CD14-positive monocyte (primary cell): ENCODE measurements around the gene TRPV2. TPM values are rescaled to one million over a fixed set of nuclear protein-coding genes. Genes with fewer than 3 reads are reported as not detected.

Experiments
- DNase-seq, 3 donors: peaks; one replicate each; pipeline ENCODE4 v3.0.0-alpha.2; 2011 to 2022
- H2AFZ ChIP-seq: 2 replicates; pipeline ENCODE4 v1.6.0; 2012; ENCODE audit warnings: mild to moderate bottlenecking, low read depth, low read length, inconsistent platforms; ENCODE audit not compliant: insufficient read depth, poor library complexity, severe bottlenecking
- H3K27ac ChIP-seq, 2 donors: 1 replicate in 1 of 2; 2 replicates in 1 of 2; pipeline ENCODE4 v1.5.1; 2012 to 2013; ENCODE audit warnings: low read length in 2 of 2, control low read depth in 1 of 2, inconsistent platforms in 1 of 2, low read depth in 1 of 2, mild to moderate bottlenecking in 1 of 2
- H3K27me3 ChIP-seq, 2 donors: one replicate each; pipeline versions ENCODE4 v1.6.0 to v1.6.1; 2011 to 2013; ENCODE audit warnings: low read length in 2 of 2; ENCODE audit not compliant: control insufficient read depth in 2 of 2, insufficient read depth in 2 of 2
- H3K36me3 ChIP-seq, 2 donors: replicated peaks in 1 of 2; 1 replicate in 1 of 2; 2 replicates in 1 of 2; pipeline versions ENCODE4 v1.5.1 to v1.6.1; 2012 to 2013; ENCODE audit warnings: low read length in 2 of 2, control low read depth in 1 of 2, inconsistent platforms in 1 of 2, mild to moderate bottlenecking in 1 of 2; ENCODE audit not compliant: insufficient read depth in 2 of 2, control insufficient read depth in 1 of 2
- H3K4me1 ChIP-seq, 2 donors: 1 replicate in 1 of 2; 2 replicates in 1 of 2; pipeline versions ENCODE4 v1.5.1 to v1.6.1; 2012 to 2013; ENCODE audit warnings: low read length in 2 of 2, control low read depth in 1 of 2, inconsistent platforms in 1 of 2, mild to moderate bottlenecking in 1 of 2, moderate library complexity in 1 of 2; ENCODE audit not compliant: insufficient read depth in 2 of 2, control insufficient read depth in 1 of 2
- H3K4me2 ChIP-seq: replicated peaks from 2 replicates; pipeline ENCODE3; 2012; ENCODE audit warnings: low read length, moderate library complexity, mild to moderate bottlenecking; ENCODE audit not compliant: poor library complexity, severe bottlenecking; ENCODE audit errors: extremely low read depth
- H3K4me3 ChIP-seq, 3 experiments: fragments of 200-600 bp in 1 of 3; sonication (generic) in 1 of 3; replicated peaks in 1 of 3; 1 replicate in 2 of 3; 2 replicates in 1 of 3; pipeline ENCODE4 v1.5.1; 2011 to 2013; ENCODE audit warnings: low read length in 3 of 3, mild to moderate bottlenecking in 3 of 3, control low read depth in 2 of 3, low read depth in 2 of 3, inconsistent platforms in 1 of 3, moderate library complexity in 1 of 3
- H3K79me2 ChIP-seq: 2 replicates; pipeline ENCODE4 v1.6.0; 2012; ENCODE audit warnings: mild to moderate bottlenecking, control low read depth, inconsistent platforms, low read length, moderate library complexity; ENCODE audit not compliant: insufficient read depth
- H3K9ac ChIP-seq: 2 replicates; pipeline ENCODE4 v1.6.0; 2017; ENCODE audit warnings: low read length, mild to moderate bottlenecking; ENCODE audit not compliant: insufficient read depth, poor library complexity, severe bottlenecking
- H3K9me3 ChIP-seq, 2 donors: replicated peaks in 1 of 2; 1 replicate in 1 of 2; 2 replicates in 1 of 2; pipeline versions ENCODE4 v1.5.1 to v1.6.1; 2012 to 2013; ENCODE audit warnings: low read length in 2 of 2, control low read depth in 1 of 2; ENCODE audit not compliant: control insufficient read depth in 1 of 2, insufficient read depth in 1 of 2
- H4K20me1 ChIP-seq: 2 replicates; pipeline ENCODE4 v1.6.0; 2012; ENCODE audit warnings: mild to moderate bottlenecking, low read length, control low read depth, moderate library complexity; ENCODE audit not compliant: insufficient read depth
- H3K27ac Mint-ChIP-seq, 7 donors: one replicate each; pipeline ENCODE4 v1.8.0; 2020; ENCODE audit warnings: mild to moderate bottlenecking in 7 of 7, mixed read lengths in 7 of 7, moderate library complexity in 6 of 7, inconsistent platforms in 2 of 7
- H3K27me3 Mint-ChIP-seq, 3 donors: one replicate each; pipeline ENCODE4 v1.8.0; 2021 to 2022; ENCODE audit warnings: low read depth in 3 of 3, mild to moderate bottlenecking in 3 of 3, mixed read lengths in 3 of 3, moderate library complexity in 3 of 3, inconsistent platforms in 1 of 3
- H3K36me3 Mint-ChIP-seq, 2 donors: one replicate each; pipeline ENCODE4 v1.8.0; 2020; ENCODE audit warnings: mixed read lengths in 2 of 2, inconsistent platforms in 1 of 2, mild to moderate bottlenecking in 1 of 2
- H3K4me1 Mint-ChIP-seq: one replicate; pipeline ENCODE4 v1.8.0; 2020; ENCODE audit warnings: mild to moderate bottlenecking, mixed read lengths
- H3K4me3 Mint-ChIP-seq, 2 donors: one replicate each; pipeline ENCODE4 v1.8.0; 2020; ENCODE audit warnings: mild to moderate bottlenecking in 2 of 2, mixed read lengths in 2 of 2, moderate library complexity in 1 of 2
- H3K9me3 Mint-ChIP-seq, 7 donors: one replicate each; pipeline ENCODE4 v1.8.0; 2020 to 2022; ENCODE audit warnings: mixed read lengths in 7 of 7, mild to moderate bottlenecking in 6 of 7, moderate library complexity in 6 of 7, inconsistent platforms in 2 of 7
- WGBS: methylation state at CpG from one replicate; pipeline ENCODE4 v1.1.5; 2013; ENCODE audit warnings: missing lambda C conversion rate; ENCODE audit not compliant: insufficient coverage; 5-methylcytosine and 5-hydroxymethylcytosine counted together
- intact Hi-C, 2 donors: fragments of 100-400 bp; cut with micrococcal nuclease; formaldehyde crosslinking; loops; one replicate each; pipeline versions ENCODE4 v1.15.0 to v1.15.1; 2023
- polyA plus RNA-seq, 3 donors: library from polyadenylated mRNA; depleted of rRNA in 1 of 3; unstranded in 2 of 3; stranded (reverse) in 1 of 3; fragments of 300-500 nt in 2 of 3; fragments of >200 nt in 1 of 3; fragmentation: Illumina TruSeq in 2 of 3; gene quantifications; 1 replicate in 2 of 3; 2 replicates in 1 of 3; pipeline ENCODE4 v1.2.3, GENCODE V29; 2012 to 2021
- TF ChIP-seq, protein P1 (sequence below): fragments of 200-600 bp; IDR thresholded peaks from one replicate; pipeline ENCODE4 v1.8.0; 2022; ENCODE audit warnings: antibody characterized with exemption, mild to moderate bottlenecking

Gene TRPV2
- polyA plus RNA-seq, 3 donors, result 51.4 to 66.3 (median 58.2) TPM

DNA sequence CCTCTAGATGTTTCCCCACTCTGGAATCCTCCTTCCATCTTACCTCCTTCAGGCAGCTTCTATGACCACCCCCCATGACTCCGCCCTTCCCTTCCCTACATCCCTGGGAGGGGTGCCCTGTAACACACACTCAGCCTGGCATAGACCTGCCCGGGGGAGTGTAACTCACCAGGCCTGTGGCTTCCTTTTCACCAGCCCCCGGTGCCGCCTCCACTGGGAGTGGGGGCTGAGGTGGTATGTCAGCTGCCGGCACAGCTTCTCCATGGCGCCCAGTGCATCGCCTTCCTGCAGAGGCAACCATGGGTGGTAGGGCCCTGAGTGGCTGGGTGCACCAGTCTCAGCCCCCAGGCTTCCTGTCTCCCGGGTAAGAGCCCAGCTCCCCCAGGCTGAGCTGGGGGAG lies 32.3 kb downstream of the TRPV2 start:
- Histone ChIP-seq H3K79me2 (peaks cover 15% of the 10 kb centered on the region), H3K36me3 (peaks cover 44 to 64% of the 10 kb centered on the region in 2 donors), H3K27me3 (no peaks in the 10 kb centered on the region), H3K9ac (no peak overlapping the region), H4K20me1 (peaks cover 20% of the 10 kb centered on the region), H3K4me3 (no peak overlapping the region), H3K4me1 (peaks cover 0 to 2% of the 10 kb centered on the region in 2 donors), H3K4me2 (no peak overlapping the region), H3K9me3 (no peaks in the 10 kb centered on the region), H3K27ac (no peak overlapping the region), H2AFZ (no peak overlapping the region)
- peak overlapping the region in 2 of 7 donors; percentile 37 to 59 for H3K27ac Mint-ChIP-seq
- DNase-seq, result no peak
- peaks cover 44 to 61% of the 10 kb centered on the region in 2 donors for H3K36me3 Mint-ChIP-seq
- no peaks in the 10 kb centered on the region for H3K9me3 Mint-ChIP-seq
- no peak overlapping the region for H3K4me3 Mint-ChIP-seq
- intact Hi-C loops, result no loop called here
- H3K27me3 Mint-ChIP-seq, result peaks cover 0 to 1% (median 0%) of the 10 kb centered on the region in 3 donors
- peaks cover 4% of the 10 kb centered on the region for H3K4me1 Mint-ChIP-seq
- TF ChIP-seq, protein P1, sequence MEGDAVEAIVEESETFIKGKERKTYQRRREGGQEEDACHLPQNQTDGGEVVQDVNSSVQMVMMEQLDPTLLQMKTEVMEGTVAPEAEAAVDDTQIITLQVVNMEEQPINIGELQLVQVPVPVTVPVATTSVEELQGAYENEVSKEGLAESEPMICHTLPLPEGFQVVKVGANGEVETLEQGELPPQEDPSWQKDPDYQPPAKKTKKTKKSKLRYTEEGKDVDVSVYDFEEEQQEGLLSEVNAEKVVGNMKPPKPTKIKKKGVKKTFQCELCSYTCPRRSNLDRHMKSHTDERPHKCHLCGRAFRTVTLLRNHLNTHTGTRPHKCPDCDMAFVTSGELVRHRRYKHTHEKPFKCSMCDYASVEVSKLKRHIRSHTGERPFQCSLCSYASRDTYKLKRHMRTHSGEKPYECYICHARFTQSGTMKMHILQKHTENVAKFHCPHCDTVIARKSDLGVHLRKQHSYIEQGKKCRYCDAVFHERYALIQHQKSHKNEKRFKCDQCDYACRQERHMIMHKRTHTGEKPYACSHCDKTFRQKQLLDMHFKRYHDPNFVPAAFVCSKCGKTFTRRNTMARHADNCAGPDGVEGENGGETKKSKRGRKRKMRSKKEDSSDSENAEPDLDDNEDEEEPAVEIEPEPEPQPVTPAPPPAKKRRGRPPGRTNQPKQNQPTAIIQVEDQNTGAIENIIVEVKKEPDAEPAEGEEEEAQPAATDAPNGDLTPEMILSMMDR, result no peak
- WGBS, result 53% methylated on average over 7 of the region's 8 CpGs

DNA sequence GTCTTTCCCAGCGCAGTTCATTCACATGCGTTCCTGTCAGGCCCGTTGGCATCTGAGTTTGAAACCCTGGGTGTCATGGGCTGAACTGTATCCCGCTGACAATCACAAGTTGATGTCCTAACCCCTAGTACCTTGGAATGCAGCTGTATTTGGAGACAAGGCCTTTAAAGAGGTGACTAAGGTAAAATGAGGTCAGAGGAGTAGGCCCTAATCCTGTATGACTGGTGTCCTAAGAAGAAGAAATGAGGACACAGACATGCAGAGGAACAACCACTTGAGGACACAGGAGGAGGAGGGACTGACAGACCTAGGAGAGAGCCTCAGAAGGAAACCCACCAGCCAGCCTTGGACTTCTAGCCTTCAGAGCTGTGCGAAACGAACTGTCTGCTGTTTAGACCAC lies 33.1 kb downstream of the TRPV2 start:
- intact Hi-C loops, result no loop called here

More for the DNA sequence above, 33.1 kb downstream of the TRPV2 start:
- peaks cover 36 to 56% of the 10 kb centered on the region in 2 donors for H3K36me3 ChIP-seq
- no peak overlapping the region for H3K4me3 Mint-ChIP-seq
- TF ChIP-seq, protein P1, result no peak
- no peaks in the 10 kb centered on the region for H3K9me3 ChIP-seq
- no peak for DNase-seq
- peak overlapping the region in 1 of 7 donors; percentile 66 for H3K27ac Mint-ChIP-seq
- H3K9me3 Mint-ChIP-seq, result no peaks in the 10 kb centered on the region
- H4K20me1 ChIP-seq, result peaks cover 11% of the 10 kb centered on the region
- H3K36me3 Mint-ChIP-seq, result peaks cover 38 to 56% of the 10 kb centered on the region in 2 donors
- no peak overlapping the region for H2AFZ ChIP-seq
- H3K4me1 Mint-ChIP-seq, result peaks cover 8% of the 10 kb centered on the region
- 89% methylated on average over 4 of the region's 6 CpGs for WGBS
- no peak overlapping the region for H3K9ac ChIP-seq
- peaks cover 0 to 1% (median 0%) of the 10 kb centered on the region in 3 donors for H3K27me3 Mint-ChIP-seq
- peaks cover 6% of the 10 kb centered on the region for H3K79me2 ChIP-seq
- H3K4me2 ChIP-seq, result no peak overlapping the region
- H3K27me3 ChIP-seq, result no peaks in the 10 kb centered on the region
- no peak overlapping the region for H3K27ac ChIP-seq
- H3K4me3 ChIP-seq, result no peak overlapping the region
- no peaks in the 10 kb centered on the region for H3K4me1 ChIP-seq
